OCI-LY1 (cell line): ENCODE data around the gene SLC1A4.

Experiments
- CTCF ChIP-seq: fragments of 200-600 bp; sonication (generic), shearing (Covaris generic); IDR thresholded peaks from 2 replicates; pipeline ENCODE4 v1.5.1; 2017; ENCODE audit warnings: mild to moderate bottlenecking, antibody characterized with exemption, low read length, moderate library complexity, mixed read lengths
- EZH2 ChIP-seq: fragments of 200-600 bp; sonication (generic), shearing (Covaris generic); IDR thresholded peaks from 2 replicates; pipeline ENCODE4 v1.8.0; 2017; ENCODE audit warnings: borderline replicate concordance, mixed run types, mild to moderate bottlenecking, antibody characterized with exemption, low read length, moderate library complexity, mixed read lengths

- TF ChIP-seq CTCF (no peak), EZH2 (no peak)
These were observed 11.4 kb downstream of the SLC1A4 start for GRCh38 chr2:65000644-65001043.
